Vagina (tissue), 2 donors: Measurements from ENCODE around the gene LTF. TPM values are rescaled to one million over a fixed set of nuclear protein-coding genes. Genes with fewer than 3 reads are reported as not detected.

Experiments used
- DNase-seq, 2 donors: peaks; one replicate each; pipeline ENCODE4 v3.0.0-alpha.2; 2017; ENCODE audit errors: extremely low spot score in 2 of 2
- H3K27ac ChIP-seq: fragments of 200-600 bp; sonication (generic); one replicate; pipeline ENCODE4 v1.5.1; 2019
- H3K27me3 ChIP-seq: fragments of 200-600 bp; sonication (generic); one replicate; pipeline ENCODE4 v1.5.1; 2019
- H3K36me3 ChIP-seq, 2 donors: fragments of 200-600 bp; sonication (generic); one replicate each; pipeline ENCODE4 v1.5.1; 2017 to 2019
- H3K4me1 ChIP-seq: fragments of 200-600 bp; sonication (generic); one replicate; pipeline ENCODE4 v1.5.1; 2019
- H3K4me3 ChIP-seq, 2 donors: fragments of 200-600 bp; sonication (generic); 1 replicate in 1 of 2; 2 replicates in 1 of 2; pipeline ENCODE4 v1.5.1; 2016 to 2019
- H3K9me3 ChIP-seq: fragments of 200-600 bp; sonication (generic); one replicate; pipeline ENCODE4 v1.5.1; 2019
- POLR2A ChIP-seq, 2 donors: fragments of 450-650 bp; IDR thresholded peaks; one replicate each; pipeline ENCODE4 v1.6.1; 2017; ENCODE audit warnings: antibody characterized with exemption in 2 of 2, mild to moderate bottlenecking in 2 of 2, moderate library complexity in 2 of 2
- POLR2AphosphoS5 ChIP-seq, 2 donors: sonication (generic); formaldehyde crosslinking; IDR thresholded peaks; one replicate each; pipeline ENCODE4 v1.9.0; 2017; ENCODE audit warnings: antibody characterized with exemption in 2 of 2, mild to moderate bottlenecking in 2 of 2, low read depth in 1 of 2; ENCODE audit not compliant: insufficient read depth in 1 of 2
- intact Hi-C: fragments of 100-400 bp; cut with DNase I; formaldehyde crosslinking; loops from one replicate; pipeline ENCODE4 v1.15.1; 2023
- total RNA-seq: library from RNA; depleted of rRNA; stranded (reverse); fragments of >200 nt; gene quantifications from one replicate; pipeline ENCODE4 v1.2.3, GENCODE V29; 2016
- TF ChIP-seq, protein P1 (sequence below), 3 experiments: fragments of 450-650 bp in 2 of 3; fragments of 200-600 bp in 1 of 3; sonication (generic) in 1 of 3; IDR thresholded peaks; one replicate each; pipeline ENCODE4 v1.5.1; 2017 to 2019; ENCODE audit warnings: antibody characterized with exemption in 3 of 3, mild to moderate bottlenecking in 2 of 3, moderate library complexity in 2 of 3

Gene LTF
- total RNA-seq, 1 donor from 2014 or later: not detected

- H3K27me3 ChIP-seq: no peaks in the 10 kb centered on the region
- no peak for DNase-seq
- intact Hi-C loops: no loop called here
- H3K27ac ChIP-seq: no peak overlapping the region
- no peak overlapping the region for H3K4me3 ChIP-seq
- H3K9me3 ChIP-seq: no peaks in the 10 kb centered on the region
- no peaks in the 10 kb centered on the region for H3K4me1 ChIP-seq
- no peaks in the 10 kb centered on the region for H3K36me3 ChIP-seq
- TF ChIP-seq POLR2AphosphoS5 (IDR thresholded peaks at IDR 0.05; ENCODE audit: insufficient read depth in 1 of 2, low read depth in 1 of 2) (no peak), POLR2A (IDR thresholded peaks at IDR 0.05) (no peak)
- TF ChIP-seq, protein P1, sequence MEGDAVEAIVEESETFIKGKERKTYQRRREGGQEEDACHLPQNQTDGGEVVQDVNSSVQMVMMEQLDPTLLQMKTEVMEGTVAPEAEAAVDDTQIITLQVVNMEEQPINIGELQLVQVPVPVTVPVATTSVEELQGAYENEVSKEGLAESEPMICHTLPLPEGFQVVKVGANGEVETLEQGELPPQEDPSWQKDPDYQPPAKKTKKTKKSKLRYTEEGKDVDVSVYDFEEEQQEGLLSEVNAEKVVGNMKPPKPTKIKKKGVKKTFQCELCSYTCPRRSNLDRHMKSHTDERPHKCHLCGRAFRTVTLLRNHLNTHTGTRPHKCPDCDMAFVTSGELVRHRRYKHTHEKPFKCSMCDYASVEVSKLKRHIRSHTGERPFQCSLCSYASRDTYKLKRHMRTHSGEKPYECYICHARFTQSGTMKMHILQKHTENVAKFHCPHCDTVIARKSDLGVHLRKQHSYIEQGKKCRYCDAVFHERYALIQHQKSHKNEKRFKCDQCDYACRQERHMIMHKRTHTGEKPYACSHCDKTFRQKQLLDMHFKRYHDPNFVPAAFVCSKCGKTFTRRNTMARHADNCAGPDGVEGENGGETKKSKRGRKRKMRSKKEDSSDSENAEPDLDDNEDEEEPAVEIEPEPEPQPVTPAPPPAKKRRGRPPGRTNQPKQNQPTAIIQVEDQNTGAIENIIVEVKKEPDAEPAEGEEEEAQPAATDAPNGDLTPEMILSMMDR (IDR thresholded peaks at IDR 0.05): no peak
Measured at GRCh38 chr3:46460051-46460450, 4.7 kb downstream of the LTF start.

DNA sequence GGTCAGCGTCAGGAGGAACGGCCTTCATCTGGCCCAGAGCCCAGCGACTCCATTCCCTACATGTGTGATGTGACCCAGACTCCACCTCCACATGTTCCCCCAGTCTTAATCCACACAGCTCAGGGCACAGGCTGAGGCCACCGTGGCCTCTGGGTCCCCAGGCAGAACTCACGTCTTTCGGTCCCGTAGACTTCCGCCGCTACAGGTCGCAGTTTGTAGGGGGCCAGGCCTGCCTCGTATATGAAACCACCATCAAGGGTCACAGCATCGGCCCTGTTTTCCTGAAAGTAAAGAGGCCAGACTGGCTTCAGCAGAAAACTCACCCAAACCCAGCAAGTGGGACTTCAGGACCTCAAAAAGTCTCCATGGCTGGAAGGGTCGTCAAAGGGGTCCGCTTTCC lies 8.6 kb downstream of the LTF start:
- TF ChIP-seq, protein P1 (IDR thresholded peaks at IDR 0.05): no peak
- no peak for TF ChIP-seq POLR2AphosphoS5 (IDR thresholded peaks at IDR 0.05; ENCODE audit: insufficient read depth in 1 of 2, low read depth in 1 of 2)
- no peak for TF ChIP-seq POLR2A (IDR thresholded peaks at IDR 0.05)
- Histone ChIP-seq H3K27me3 (no peaks in the 10 kb centered on the region), H3K27ac (no peak overlapping the region), H3K36me3 (no peaks in the 10 kb centered on the region), H3K4me3 (no peak overlapping the region), H3K4me1 (no peaks in the 10 kb centered on the region), H3K9me3 (no peaks in the 10 kb centered on the region)
- intact Hi-C loops: no loop called here
- peak in 1 of 2 donors; percentile 43 for DNase-seq

GRCh38 chr3:46455231-46456115 lies 9.2 kb downstream of the LTF start:
- TF ChIP-seq POLR2AphosphoS5 (IDR thresholded peaks at IDR 0.05; ENCODE audit: insufficient read depth in 1 of 2, low read depth in 1 of 2): no peak
- TF ChIP-seq, protein P1 (IDR thresholded peaks at IDR 0.05): no peak
- TF ChIP-seq POLR2A (IDR thresholded peaks at IDR 0.05): no peak
- H3K9me3 ChIP-seq: no peaks in the 10 kb centered on the region
- H3K27ac ChIP-seq: no peak overlapping the region
- H3K4me3 ChIP-seq: no peak overlapping the region
- H3K4me1 ChIP-seq: no peaks in the 10 kb centered on the region
- DNase-seq: peak in 1 of 2 donors; percentile 82
- no peaks in the 10 kb centered on the region for H3K27me3 ChIP-seq
- intact Hi-C loops: no loop called here
- no peaks in the 10 kb centered on the region for H3K36me3 ChIP-seq

DNA sequence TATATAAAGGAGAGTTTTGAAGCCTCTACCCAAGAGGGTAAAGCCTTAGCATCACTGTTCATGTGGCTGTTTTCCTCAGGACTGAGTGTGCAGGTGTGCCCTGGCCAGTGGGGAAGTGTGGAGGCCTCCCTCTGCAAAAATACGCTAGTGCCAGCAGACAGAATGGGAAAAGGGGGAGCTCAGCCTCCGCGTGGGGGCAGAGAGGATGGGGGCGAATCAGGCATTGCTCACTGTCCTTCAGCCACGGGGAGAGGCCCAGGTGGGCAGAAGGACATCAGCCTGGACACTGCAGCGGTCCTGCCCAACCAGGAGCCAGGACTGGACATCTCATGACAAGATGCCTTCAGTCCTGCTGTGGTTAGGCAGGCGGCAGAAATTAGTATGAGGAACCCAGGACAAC lies 10.1 kb downstream of the LTF start:
- intact Hi-C loops: no loop called here
- no peaks in the 10 kb centered on the region for H3K27me3 ChIP-seq
- no peaks in the 10 kb centered on the region for H3K9me3 ChIP-seq
- H3K4me3 ChIP-seq: no peak overlapping the region
- H3K27ac ChIP-seq: no peak overlapping the region
- H3K4me1 ChIP-seq: no peaks in the 10 kb centered on the region
- no peaks in the 10 kb centered on the region for H3K36me3 ChIP-seq
- TF ChIP-seq POLR2A (IDR thresholded peaks at IDR 0.05) (no peak), POLR2AphosphoS5 (IDR thresholded peaks at IDR 0.05; ENCODE audit: insufficient read depth in 1 of 2, low read depth in 1 of 2) (no peak)
- TF ChIP-seq, protein P1 (IDR thresholded peaks at IDR 0.05): no peak
- peak in 1 of 2 donors; percentile 89 for DNase-seq

GRCh38 chr3:46454209-46454595 lies 10.5 kb downstream of the LTF start:
- Histone ChIP-seq H3K9me3 (no peaks in the 10 kb centered on the region), H3K27me3 (no peaks in the 10 kb centered on the region), H3K4me3 (no peak overlapping the region), H3K4me1 (no peaks in the 10 kb centered on the region), H3K27ac (no peak overlapping the region), H3K36me3 (no peaks in the 10 kb centered on the region)
- intact Hi-C loops: no loop called here
- TF ChIP-seq POLR2A (IDR thresholded peaks at IDR 0.05) (no peak), POLR2AphosphoS5 (IDR thresholded peaks at IDR 0.05; ENCODE audit: insufficient read depth in 1 of 2, low read depth in 1 of 2) (no peak)
- TF ChIP-seq, protein P1 (IDR thresholded peaks at IDR 0.05): no peak
- no peak for DNase-seq
